Pancreas (tissue), 10 donors: ENCODE data around the gene PHTF2. TPM values are rescaled to one million over a fixed set of nuclear protein-coding genes. Genes with fewer than 3 reads are reported as not detected.
"Not testable (repeated sequence)": the region's sequence is repeated elsewhere in the genome, so short reads cannot be mapped to it uniquely, and the experiment has no call there.

Source experiments
- ATAC-seq, 4 donors: fragments of 200-7000 bp; cut with Tn5 transposase; one replicate each; pipeline versions ENCODE4 v1.8.0 to v1.9.1; 2020; ENCODE audit warnings: mild to moderate bottlenecking in 4 of 4, moderate library complexity in 4 of 4
- DNase-seq, 6 donors: peaks; one replicate each; pipeline ENCODE4 v3.0.0-alpha.2; 2020
- FAIRE-seq: peaks from 2 replicates; lab custom pipeline; 2012; peaks lifted over from hg19 to GRCh38; lab: Jason Lieb, UNC
- H3K27ac ChIP-seq, 4 donors: fragments of 200-600 bp; sonication (generic); 1 replicate in 3 of 4; 2 replicates in 1 of 4; pipeline versions ENCODE4 v1.5.0 to v1.8.0; 2020
- H3K27me3 ChIP-seq, 4 donors: fragments of 200-600 bp; one replicate each; pipeline ENCODE4 v1.8.0; 2021
- H3K36me3 ChIP-seq, 3 donors: fragments of 200-600 bp; sonication (generic) in 1 of 3; one replicate each; pipeline versions ENCODE4 v1.5.0 to v1.8.0; 2020 to 2021
- H3K4me1 ChIP-seq, 3 donors: fragments of 200-600 bp; one replicate each; pipeline ENCODE4 v1.8.0; 2021
- H3K4me3 ChIP-seq, 4 donors: fragments of 200-600 bp; sonication (generic) in 2 of 4; one replicate each; pipeline versions ENCODE4 v1.5.0 to v1.8.0; 2020 to 2021
- H3K9me3 ChIP-seq, 4 donors: fragments of 200-600 bp; one replicate each; pipeline ENCODE4 v1.8.0; 2021
- WGBS, 2 donors: extraction: QIAGEN DNeasy Blood & Tissue Kit; methylation state at CpG; one replicate each; pipeline ENCODE4 v1.1.7; 2013; 5-methylcytosine and 5-hydroxymethylcytosine counted together
- intact Hi-C, 3 donors: fragments of 100-400 bp; cut with DNase I; formaldehyde crosslinking; loops; one replicate each; pipeline versions ENCODE4 v1.11.1 to v1.14.2; 2022
- polyA plus RNA-seq, 2 donors: library from polyadenylated mRNA; stranded (reverse); fragments of 200-250 nt; gene quantifications; one replicate each; pipeline ENCODE4 v1.2.3, GENCODE V29; 2013
- total RNA-seq, 6 donors: library from RNA; stranded (reverse); fragmentation: NEBNext Ultra II Directional in 4 of 6; extraction: Animal tissue kit (Norgen Biotek cat#: 25700) in 4 of 6; gene quantifications; one replicate each; pipeline versions ENCODE4 v1.2.1 to v1.2.4, GENCODE V29; 2021 to 2023
- TF ChIP-seq, protein P1 (sequence below), 4 donors: fragments of 200-600 bp; sonication (generic) in 3 of 4; IDR thresholded peaks; one replicate each; pipeline versions ENCODE4 v1.5.0 to v1.8.0; 2021; ENCODE audit warnings: antibody characterized with exemption in 4 of 4
- donor health status: healthy with polysubstance abuse.
- donor health status: DM: no; HTN: no; CAD: no; lungs with moderate emphysema.
- donor health status: DM: no; HTN: no; CAD: no.
- donor health status: control.
- donor health status: control.
- donor health status: Bipolar disorder and iron deficiency.
- donor health status: DM: yes; HTN: yes; CAD: no.
- donor health status: DM: no; HTN: no; CAD: no.
- donor health status: DM: no; HTN: no; CAD: no.
- donor health status: DM: yes; HTN: yes; CAD: no.

Gene PHTF2
- total and polyA plus RNA-seq, 8 donors: 3.3 to 8.8 (median 5.1) TPM

DNA sequence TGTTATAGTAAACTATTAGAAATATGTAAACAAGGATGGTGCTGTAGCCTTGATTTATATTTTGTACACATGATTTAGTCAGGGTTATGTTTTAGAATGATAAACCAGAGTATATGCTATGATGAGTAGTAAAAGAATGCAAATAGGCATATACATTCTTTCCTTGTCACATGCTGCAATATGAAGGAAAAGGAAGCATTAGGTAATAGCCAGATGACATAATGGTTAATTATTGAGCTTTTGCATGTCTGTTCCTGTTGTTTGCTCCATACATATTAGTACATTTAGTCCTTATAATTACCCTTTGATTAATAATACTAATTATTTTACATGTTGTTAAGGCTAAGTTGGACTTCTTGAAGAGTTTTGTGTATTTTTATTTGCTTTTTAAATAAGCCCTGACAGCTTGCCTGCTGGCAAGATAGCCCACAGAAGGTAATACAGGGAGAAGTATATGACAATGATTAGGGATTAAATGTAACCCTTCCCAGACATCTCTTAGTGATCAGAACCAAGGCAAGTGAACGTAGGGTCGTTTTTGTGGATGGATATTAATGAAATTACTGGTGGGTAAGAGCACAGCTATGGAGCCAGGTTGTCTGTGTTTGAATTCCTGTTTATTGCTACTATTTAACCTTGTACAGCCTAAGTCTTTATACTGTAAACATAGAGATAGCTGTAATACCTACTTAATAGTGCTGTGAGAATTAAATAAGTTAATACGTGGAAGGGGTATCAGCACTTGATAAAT is 68.4 kb downstream of the PHTF2 start:
- Histone ChIP-seq H3K4me1 (peaks cover 5 to 19% (median 16%) of the 10 kb centered on the region in 3 donors), H3K27ac (no peak overlapping the region), H3K36me3 (no peaks in the 10 kb centered on the region), H3K9me3 (no peaks in the 10 kb centered on the region), H3K4me3 (no peak overlapping the region), H3K27me3 (no peaks in the 10 kb centered on the region)
- 36 to 46% methylated on average over 3 of the region's 3 CpGs for WGBS, 2 donors
- intact Hi-C loops: no loop called here
- ATAC-seq (peak in 2 of 4 donors; percentile 46 to 70), FAIRE-seq (no peak), DNase-seq (no peak)
- TF ChIP-seq, protein P1, sequence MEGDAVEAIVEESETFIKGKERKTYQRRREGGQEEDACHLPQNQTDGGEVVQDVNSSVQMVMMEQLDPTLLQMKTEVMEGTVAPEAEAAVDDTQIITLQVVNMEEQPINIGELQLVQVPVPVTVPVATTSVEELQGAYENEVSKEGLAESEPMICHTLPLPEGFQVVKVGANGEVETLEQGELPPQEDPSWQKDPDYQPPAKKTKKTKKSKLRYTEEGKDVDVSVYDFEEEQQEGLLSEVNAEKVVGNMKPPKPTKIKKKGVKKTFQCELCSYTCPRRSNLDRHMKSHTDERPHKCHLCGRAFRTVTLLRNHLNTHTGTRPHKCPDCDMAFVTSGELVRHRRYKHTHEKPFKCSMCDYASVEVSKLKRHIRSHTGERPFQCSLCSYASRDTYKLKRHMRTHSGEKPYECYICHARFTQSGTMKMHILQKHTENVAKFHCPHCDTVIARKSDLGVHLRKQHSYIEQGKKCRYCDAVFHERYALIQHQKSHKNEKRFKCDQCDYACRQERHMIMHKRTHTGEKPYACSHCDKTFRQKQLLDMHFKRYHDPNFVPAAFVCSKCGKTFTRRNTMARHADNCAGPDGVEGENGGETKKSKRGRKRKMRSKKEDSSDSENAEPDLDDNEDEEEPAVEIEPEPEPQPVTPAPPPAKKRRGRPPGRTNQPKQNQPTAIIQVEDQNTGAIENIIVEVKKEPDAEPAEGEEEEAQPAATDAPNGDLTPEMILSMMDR (IDR thresholded peaks at IDR 0.05): no peak

DNA sequence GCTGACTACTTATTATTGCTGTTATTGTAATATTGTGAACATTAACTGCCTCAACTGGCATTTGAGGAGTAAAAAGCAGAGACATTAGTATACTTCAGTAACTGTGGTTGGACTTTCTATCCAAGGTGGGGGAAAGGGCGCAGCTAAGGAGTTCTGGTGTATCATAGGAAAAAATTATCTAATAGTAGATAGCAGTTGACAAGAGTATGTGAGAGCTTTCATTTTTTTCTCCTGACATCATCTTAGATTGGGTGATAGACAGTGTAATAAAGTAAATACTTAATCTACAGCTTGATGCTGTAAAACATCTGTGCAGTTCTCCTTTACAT is 68.9 kb downstream of the PHTF2 start:
- TF ChIP-seq, protein P1 (IDR thresholded peaks at IDR 0.05): no peak
- peaks cover 5 to 19% (median 16%) of the 10 kb centered on the region in 3 donors for H3K4me1 ChIP-seq
- no peaks in the 10 kb centered on the region for H3K9me3 ChIP-seq
- no peaks in the 10 kb centered on the region for H3K36me3 ChIP-seq
- DNase-seq: no peak
- no peak overlapping the region for H3K27ac ChIP-seq
- 74 to 81% methylated on average over 1 of the region's 1 CpG for WGBS, 2 donors
- intact Hi-C loops: no loop called here
- ATAC-seq: peak in 1 of 4 donors; percentile 54
- no peak for FAIRE-seq
- no peaks in the 10 kb centered on the region for H3K27me3 ChIP-seq
- H3K4me3 ChIP-seq: no peak overlapping the region

DNA sequence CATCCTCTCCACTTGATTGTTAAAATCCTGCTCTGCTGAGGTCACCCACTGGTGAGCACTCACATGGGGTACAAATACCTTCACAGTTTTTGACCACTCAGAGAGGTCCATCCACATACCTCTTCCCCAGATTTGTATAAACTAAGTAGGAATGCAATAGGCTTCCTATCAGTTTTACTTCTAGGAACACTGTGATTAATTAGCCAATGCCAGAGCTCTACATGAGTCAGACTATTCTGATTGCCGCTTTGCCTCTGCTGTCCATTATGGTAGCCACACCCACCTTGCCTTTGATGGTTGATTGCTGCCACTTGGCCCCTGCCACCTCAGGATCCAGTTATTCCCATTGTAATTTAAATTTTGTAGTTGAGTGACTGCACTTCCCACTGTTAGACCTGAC is 73.7 kb downstream of the PHTF2 start:
- H3K4me3 ChIP-seq, DNase-seq, H3K36me3 ChIP-seq, ATAC-seq, H3K27ac ChIP-seq, intact Hi-C loops, FAIRE-seq, H3K4me1 ChIP-seq, H3K27me3 ChIP-seq, H3K9me3 ChIP-seq: not testable (repeated sequence)
- WGBS, 2 donors: 93 to 96% methylated on average over 1 of the region's 1 CpG

DNA sequence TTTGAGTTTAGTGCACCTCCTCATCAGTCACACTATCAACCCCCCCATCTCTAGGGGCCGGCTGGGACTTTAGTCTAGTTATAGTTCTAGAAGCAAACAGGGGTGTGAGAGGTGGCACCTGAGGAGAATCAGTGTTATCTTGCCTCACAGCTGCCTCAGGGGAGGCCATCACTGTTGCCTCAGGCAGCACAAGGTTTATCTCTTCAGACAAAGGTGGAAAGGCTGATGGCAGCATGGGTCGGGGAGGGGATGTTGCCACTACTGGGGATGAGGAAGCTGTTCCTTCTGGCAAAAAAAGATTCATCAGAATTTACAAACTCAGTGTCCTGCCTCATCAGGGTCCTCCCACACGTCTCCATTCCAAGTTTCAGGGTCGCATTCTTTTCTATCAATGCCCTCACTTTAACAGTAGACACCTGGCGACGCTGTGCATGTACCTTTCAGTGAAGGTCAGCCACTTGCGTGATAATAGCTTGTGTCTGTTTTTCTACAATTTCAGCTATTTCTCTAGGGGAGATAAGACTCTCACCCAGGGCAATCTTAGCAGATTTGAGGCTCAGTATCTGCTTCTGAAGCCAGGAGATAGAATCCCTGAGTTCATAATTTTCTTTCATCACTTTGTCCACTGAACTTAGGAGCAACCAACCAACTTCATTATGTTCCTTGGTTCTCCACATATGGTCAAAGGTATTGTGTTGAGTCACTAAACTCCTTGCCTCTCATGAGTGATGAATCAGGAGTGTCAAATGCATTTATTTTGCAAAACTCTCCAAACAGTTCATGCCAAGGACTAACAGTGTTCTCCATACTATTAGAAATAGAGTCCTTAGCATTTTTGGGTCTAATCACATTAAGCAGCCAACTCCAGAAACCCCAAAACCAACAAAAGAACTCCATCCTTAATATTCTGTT is 75.1 kb downstream of the PHTF2 start:
- H3K27me3 ChIP-seq, H3K27ac ChIP-seq, H3K4me1 ChIP-seq, DNase-seq, intact Hi-C loops, H3K4me3 ChIP-seq, FAIRE-seq, H3K36me3 ChIP-seq, ATAC-seq, H3K9me3 ChIP-seq: not testable (repeated sequence)
- WGBS, 2 donors: 68 to 78% methylated on average over 7 of the region's 7 CpGs

DNA sequence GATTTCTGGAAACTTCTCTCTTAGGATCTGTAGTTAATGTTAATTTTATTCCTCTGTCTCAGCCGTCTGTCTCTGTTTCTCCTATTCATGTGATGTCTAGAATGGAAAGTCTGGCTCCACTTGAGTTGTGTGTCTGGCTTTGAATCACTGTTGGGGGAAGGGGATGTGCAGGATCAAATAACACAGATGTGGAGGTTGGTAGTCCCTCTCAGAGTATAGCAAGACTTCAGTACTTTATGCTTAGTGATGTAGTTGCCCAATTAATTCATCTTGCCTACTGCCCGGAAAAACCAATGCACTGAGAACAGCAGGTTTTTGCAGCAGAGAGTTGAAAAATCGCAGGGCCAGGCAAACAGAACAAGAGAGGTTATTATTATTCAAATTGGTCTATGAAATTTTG is 79.2 kb downstream of the PHTF2 start:
- no peak for DNase-seq
- Histone ChIP-seq H3K27ac (no peak overlapping the region), H3K36me3 (no peaks in the 10 kb centered on the region), H3K27me3 (no peaks in the 10 kb centered on the region), H3K4me3 (no peak overlapping the region), H3K9me3 (no peaks in the 10 kb centered on the region), H3K4me1 (no peaks in the 10 kb centered on the region)
- WGBS, 2 donors: 93% methylated on average over 3 of the region's 3 CpGs
- no peak for FAIRE-seq
- ATAC-seq: no peak
- TF ChIP-seq, protein P1 (IDR thresholded peaks at IDR 0.05): no peak
- intact Hi-C loops: no loop called here
